Measurements from ENCODE around the gene ROPN1.

Gene ROPN1

DNA sequence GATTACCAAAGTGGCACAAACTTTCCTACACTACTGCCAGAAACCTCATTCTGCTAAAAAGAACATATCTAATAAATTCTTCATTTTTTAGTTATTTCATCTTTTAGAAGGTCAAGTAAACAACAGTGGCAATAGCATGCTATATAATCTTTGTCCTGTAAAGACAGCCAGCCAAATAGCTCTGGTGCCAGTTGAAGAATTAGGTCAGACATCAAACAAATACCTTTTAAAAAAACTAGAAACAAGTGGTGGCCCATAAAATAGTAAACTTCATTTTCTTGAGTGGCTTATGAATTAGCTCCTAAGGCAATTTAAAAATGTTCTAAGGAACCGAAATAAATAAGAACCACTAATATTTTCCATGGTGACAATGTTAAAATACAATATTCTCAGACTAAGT lies 50.4 kb downstream of the ROPN1 start:
- DNase-seq, result no peak

DNA sequence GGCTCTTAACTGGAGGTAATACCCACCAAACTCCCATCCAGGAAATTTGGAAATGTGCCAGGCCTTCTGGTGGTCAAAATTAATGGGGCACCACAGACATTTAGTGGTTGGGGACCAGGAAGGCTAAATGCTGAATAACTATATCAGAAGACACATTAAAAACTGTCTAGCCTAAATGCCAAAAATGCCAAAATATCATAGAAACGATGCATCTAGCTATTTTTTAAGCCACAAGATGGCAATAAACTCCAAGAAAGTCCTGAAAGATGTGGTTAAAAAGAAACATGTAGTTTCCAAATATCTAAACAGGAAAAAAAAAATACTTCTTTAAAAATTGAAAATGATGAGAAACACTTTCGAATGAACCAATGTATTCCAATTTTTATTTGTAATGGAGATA lies 50.8 kb downstream of the ROPN1 start:
- DNase-seq, result no peak

DNA sequence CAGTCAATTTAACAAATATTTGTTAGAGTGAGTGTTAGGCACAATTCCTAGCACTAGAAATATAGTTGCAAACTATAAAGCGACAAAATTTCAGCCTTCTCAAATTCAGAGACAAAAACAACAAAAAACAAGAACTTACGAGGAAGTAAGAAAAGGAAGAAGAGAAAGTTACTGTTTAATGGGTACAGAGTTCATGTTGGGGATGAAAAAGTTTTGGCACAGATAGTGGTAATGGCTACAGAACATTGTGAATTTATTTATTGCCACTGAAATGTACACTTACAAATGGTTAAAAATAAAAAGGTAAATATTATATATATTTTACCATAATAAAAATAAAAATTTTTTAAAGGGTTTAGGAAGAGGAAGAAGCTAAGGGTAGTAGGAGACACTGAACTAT lies 52.2 kb downstream of the ROPN1 start:
- DNase-seq, result no peak

DNA sequence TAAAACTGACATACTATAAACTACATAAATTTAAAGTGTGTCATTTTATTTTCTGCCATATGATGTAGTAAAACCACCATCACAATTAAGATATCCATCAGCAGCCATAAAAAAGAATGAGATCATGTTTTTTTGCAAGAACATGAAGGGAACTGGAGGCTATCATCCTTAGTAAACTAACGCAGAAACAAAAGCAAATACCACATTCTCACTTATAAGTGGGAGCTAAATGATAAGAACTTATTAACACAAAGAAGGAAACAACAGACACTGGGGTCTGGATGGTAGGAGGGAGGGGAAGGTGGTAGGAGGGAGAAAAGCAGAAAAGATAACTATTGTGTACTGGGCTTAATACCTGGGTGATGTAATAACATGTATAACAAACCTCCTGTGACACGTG lies 55.5 kb downstream of the ROPN1 start:
- DNase-seq, result no peak

DNA sequence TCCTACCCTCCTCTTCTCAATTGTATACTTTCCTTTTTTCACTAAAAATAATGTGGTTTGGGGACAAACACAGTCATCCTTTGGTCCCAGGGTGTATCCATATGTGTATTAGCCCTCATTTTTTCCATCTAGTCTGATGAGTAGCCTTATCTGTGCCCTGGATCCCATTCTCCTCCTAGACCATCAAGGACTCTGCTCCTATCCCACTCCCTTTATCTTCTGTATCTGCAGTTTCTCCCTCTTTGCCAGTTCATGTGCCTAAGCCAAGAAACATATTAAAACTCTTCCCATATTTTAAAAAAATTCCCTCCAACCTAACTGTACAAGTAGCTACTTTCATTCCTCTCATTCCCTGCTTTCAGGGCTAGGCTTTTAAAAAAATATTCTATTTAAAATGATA lies 56.1 kb downstream of the ROPN1 start:
- no peak for DNase-seq

DNA sequence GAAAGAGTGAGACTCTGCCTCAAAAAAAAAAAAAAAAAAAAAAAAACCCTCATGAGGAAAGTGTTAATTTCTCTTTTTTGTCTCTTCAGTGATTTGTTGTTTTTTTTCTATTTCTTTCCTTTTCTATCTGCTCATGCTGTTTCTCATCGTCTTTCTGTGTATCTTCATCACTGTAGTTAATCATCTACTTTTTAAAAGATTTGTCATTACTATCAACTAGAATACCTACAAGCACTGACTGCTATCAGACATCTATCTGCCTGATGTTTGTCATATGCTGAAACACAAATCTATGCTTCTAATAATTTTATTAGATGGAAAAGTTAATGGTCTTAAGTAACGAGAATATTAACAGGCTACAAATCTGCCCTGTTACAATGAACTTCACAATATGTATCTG lies 57.7 kb downstream of the ROPN1 start:
- DNase-seq, result no peak

DNA sequence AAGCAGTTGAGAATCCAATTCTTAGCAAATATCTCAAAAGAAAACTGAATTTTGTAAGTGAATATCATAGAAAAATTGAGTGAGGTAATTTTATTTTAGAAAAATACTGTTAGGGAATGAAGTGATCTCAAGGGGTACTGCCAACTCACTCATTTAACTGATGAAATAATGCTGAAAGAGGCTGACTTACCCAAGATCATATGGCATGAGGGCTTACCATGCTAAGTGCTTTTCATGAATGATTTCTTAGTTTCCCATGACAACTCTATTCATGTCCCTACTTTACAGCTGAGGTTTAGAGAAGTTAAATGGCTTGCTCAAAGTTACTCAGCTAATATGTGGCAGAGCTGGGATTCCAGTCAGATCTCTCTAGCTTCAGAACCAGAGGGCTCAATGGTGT lies 61.5 kb downstream of the ROPN1 start:
- DNase-seq, result no peak

DNA sequence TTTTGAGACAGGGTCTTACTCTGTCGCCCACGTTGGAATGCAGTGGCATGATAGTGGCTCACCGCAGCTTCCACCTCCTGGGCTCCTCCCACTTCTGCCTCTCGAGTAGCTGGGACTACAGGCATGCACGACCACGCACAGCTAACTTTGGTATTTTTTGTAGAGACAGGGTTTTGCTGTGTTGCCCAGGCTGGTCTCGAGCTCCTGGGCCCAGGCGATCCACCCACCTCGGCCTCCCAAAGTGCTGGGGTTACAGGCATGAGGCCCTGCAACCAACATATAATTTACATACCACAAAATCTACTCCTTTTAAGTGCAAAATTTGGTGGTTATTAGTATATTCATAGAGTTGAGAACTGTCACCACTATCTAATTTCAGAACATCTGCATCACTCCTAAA lies 62.6 kb downstream of the ROPN1 start:
- DNase-seq, result no peak

DNA sequence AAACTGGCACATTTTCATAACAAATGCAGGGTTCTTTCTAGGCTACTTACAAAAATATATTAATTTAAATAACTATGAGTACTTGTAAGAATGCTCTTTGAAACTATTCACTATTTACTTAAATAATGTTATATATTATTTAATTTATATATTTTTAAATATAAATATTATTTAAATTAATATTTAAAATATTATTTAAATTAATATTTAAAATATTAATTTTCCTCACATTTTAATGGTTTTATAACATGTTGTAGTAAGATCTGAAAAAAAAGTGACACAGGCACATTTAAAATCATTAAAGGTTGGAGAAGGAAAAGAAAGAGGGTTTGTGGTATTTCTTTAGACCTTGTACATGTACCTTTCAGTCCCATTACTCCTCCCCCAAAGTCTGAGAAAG lies 65.5 kb downstream of the ROPN1 start:
- no peak for DNase-seq

DNA sequence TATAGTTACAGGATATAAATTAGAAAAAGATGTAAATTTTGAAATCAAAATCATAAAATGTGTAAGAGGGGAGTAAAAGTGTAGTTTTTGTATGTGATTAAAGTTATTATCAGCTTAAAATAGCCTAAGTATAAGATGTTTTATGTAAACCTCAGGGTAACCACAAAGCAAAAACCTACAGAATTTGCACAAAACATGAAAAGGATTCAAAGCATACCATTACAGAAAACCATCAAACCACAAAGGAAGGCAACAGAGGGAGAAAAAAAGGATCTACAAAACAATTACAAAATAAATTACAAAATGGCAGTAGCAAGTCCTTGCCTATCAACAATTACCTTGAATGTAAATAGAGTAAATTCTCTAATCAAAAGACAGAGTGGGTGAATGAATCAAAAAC lies 71.1 kb downstream of the ROPN1 start:
- no peak for DNase-seq

DNA sequence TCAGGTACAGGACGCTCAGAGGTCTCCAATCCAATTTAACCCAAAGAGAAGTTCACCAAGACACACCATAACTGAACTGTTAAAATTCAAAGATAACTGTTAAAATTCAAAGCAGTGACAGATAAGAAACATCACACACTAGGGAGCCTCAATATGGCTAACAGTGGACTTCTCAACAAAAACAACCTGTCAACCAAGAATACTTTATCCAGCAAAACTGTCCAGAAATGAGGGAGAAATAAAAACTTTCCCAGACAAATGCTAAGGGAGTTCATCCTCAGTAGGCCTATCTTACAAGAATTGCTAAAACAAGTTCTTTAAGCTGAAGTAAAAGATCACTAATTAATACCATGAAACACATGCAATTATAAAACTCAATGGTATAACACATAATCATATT lies 71.5 kb downstream of the ROPN1 start:
- DNase-seq, result no peak

DNA sequence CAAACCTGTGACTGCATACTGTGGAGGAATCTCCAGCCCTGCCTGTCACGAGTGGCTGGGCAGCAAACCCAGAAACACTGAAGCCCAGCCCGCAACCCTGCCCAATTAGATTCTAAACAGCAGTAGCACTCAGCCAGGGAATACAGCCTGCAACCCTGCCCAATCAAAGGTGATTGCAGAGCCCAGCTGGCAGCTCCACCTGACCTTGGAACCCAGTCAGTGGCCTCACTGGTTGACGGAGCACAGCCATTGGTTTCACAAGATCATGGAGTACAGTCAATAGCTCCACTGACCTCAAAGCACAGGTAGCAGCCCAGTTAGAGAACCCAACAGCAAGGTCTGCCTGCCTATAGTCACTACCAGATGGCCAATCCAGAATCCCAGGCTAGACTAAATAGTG lies 72.6 kb downstream of the ROPN1 start:
- DNase-seq, result no peak
